Suppressor macrophage treated with lipopolysaccharide for 1 hour (primary cell): Measurements from ENCODE around the gene FILIP1L.

ENCODE experiments used
- DNase-seq, 3 donors: peaks; one replicate each; pipeline ENCODE4 v3.0.0-alpha.2; 2020 to 2022

FILIP1L gene

GRCh38 chr3:100124201-100124761, 10.0 kb upstream of the FILIP1L start:
- DNase-seq, result no peak

- no peak for DNase-seq
These were observed 8.8 kb upstream of the FILIP1L start for GRCh38 chr3:100123112-100123511.

GRCh38 chr3:100122321-100122720, 8.0 kb upstream of the FILIP1L start:
- DNase-seq, result no peak

DNA sequence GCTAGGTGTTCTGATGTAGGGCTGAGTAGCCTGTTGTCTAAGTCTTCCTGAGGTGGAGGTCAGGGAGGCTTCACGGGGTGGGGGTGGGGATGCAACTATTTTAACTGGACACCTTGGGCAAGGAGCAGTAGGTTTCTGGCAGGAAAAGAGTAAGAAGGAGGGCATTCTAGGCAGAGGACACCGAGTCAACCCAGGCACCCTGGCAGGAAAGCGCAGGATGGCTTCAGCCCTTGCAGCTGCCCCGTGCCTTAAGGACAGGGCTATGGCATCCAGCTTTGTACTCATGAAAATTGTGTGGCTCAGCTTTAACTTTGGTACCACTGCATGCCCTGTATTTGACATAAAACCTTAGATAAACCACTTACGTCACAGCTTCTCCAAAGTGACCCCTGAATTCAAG, 6.4 kb upstream of the FILIP1L start:
- no peak for DNase-seq

- DNase-seq, result no peak
These were observed 5.7 kb upstream of the FILIP1L start for GRCh38 chr3:100120012-100120411.

DNA sequence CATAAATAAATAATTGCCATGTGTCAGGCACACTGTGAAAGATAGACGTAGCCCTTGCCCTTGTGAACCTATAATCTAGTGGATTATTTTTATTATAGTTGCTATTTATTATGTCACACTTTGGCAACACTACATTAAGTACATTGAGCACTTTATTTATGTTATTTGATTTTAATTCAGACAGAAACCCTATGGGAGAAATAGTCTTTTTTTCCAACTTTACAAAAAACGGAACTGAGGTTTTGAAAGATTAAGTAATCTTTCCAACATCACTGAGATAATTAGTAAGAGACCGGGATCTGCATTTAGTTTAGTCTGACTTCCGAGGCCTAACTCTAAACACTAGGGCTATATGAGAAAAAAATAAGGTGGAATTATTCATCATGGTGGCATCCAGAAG, 2.8 kb upstream of the FILIP1L start:
- DNase-seq, result no peak

DNA sequence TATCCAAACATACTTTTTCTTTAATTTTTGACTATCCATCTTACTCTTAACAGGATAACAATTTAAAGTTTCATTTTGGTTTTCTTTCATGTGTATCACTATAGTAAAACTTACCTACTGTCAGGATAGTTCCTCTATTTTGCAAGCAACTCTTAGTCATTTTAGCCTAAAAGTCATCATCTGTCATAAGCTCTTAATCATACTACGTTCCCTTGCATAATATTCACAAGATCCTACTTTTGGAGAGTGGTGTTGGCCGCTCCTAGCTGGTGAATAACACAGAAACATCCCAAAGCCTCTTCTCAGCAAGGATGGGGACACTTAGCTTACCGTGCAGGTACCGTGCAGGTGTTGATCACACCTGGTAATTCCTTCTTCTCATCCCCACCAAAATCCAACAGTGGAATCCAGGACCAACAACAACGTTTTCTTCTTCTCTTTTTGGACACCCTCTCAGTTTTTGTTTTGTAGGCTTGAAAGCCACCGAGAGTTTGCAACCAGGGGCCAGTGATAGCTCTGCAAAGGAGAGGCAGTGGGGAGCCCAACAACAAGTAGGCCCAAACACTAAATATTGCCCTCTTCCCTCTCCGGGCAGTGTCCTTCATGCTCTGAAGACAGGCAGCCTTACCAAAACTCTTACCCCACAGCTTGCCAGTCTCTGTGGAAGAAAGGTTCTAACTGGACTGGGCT, 433 bp downstream of the FILIP1L start:
- peak; percentile 23 to 64 (median 63) for DNase-seq

DNA sequence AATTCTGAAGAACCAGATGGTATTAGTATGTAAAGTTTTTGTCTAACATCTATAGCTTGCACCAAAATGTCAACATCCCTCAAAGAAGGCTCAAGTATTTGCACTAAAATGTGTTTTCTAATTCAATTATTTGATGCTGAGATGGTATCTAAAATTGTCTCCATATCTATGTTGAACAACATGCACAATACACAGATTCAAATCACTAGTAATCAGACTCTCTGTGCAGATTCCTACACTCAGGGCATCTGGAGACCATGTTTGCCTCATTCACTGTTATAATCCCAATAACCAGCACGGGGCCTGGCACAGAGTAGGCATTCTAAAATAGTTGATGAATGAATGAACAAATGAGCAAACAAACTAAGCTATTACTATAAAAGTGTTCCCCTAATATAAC, 2.6 kb downstream of the FILIP1L start:
- DNase-seq, result no peak

DNA sequence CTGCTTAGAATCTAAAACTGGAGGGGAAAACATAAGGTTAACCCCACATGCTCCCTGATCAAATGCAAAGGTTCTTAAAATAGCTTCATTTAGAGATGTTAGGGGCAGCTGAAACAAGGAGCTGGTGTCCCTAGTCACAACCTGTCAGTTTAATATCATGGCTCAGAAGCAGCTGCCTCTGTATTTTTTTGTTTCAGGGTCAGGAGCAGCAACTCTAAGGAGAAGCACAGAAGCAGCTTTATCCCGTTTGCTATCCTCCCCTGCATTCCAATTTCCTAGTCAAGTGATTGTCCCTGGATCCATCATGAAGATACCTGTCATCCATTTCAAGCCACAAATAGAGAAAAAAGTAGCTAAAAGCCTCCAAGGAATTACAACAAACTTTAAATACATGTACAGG, 4.1 kb downstream of the FILIP1L start:
- no peak for DNase-seq

GRCh38 chr3:100108464-100109079, 5.7 kb downstream of the FILIP1L start:
- no peak for DNase-seq

- DNase-seq, result no peak
These were observed 7.0 kb downstream of the FILIP1L start for GRCh38 chr3:100107221-100107814.

DNA sequence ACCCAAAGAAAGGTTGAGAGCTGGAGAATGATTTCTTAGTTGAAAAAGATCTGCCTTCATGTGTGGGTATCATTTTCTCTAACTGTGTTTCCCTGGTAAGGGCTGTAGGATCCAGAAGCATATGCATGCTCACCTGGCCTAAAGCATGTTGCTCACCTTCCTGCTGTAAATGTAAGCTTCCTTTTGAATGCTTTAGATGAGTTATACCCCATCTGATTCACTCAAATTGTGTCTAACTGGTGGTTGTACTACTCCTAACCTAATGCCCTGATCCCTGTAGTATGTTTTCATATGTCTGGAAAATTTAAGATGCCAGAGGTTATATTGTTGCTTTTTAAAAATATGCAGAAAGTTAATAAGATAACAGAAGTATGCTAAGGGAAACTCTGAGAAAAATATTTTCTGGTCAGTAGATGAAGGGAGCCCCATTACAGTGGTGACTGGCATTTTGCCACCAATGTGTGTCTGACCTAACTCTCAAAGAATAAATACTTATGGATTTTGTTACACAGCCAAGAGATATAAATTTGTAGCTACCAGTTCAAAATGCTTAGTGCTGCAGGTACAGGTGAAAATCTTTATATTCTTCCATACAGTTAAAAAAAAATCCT, 7.7 kb downstream of the FILIP1L start:
- no peak for DNase-seq

DNA sequence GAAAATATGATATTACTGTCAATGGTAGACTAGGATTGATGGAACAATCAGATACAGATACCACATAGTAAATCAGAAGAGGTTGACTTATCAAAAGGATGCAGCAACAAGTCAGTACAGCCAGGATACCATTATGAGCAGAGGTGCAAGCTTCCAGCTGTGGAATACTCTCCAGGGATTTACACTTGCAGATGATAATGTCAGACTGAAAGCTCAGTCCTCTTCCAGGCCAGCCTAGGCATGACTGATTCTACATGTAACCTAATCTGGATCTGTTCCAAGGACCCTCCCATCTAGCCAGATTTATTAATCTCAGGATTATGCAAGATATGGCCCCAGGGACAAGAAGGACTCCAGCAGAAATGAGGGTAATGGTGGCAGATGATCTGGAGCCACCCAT, 8.2 kb downstream of the FILIP1L start:
- no peak for DNase-seq

GRCh38 chr3:100105501-100105900, 8.8 kb downstream of the FILIP1L start:
- peak in 1 of 3 donors; percentile 3 for DNase-seq

GRCh38 chr3:100104817-100105413, 9.4 kb downstream of the FILIP1L start:
- DNase-seq, result no peak

GRCh38 chr3:100104442-100104798, 9.9 kb downstream of the FILIP1L start:
- no peak for DNase-seq

DNA sequence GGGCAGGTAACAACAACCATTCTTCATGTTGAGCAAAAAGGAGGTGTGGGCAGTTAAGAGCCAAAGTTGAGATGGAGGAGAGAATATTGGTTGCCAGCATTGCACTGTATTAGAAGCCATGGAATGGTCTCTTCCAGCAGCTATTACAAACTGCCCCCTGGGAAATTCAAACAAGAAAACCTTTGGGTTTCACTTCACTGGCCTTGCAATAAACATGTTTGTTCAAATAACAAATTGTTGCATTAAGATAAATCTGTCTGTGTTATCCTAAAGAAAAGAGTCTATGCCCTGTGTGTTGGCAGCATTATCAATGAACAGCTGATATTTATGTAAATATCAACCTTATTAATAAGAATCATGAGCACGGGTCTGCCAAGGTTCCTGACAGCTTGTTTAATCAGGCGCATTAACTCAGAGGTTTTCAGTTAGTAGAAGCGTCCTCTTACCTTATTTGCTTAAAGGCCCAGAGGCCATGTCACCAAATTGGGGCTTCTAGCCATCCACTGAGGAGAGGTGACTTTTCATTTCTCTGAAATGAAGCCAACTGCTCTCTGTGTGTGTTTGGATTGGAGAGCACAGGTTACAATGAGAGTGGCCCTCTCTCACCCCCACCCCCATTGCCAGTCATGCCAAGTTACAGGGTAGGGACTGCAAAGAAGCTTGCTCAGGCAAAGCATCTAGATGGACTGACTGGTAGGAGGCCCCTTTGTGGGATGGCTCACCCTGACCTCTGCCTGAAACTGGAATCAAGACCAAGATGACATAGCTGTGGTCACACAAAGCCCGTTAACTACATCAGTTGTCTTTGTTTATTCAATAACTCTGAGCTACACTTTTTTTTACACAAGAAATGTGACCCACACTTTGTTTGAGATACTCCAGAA, 10.5 kb downstream of the FILIP1L start:
- DNase-seq, result no peak

DNA sequence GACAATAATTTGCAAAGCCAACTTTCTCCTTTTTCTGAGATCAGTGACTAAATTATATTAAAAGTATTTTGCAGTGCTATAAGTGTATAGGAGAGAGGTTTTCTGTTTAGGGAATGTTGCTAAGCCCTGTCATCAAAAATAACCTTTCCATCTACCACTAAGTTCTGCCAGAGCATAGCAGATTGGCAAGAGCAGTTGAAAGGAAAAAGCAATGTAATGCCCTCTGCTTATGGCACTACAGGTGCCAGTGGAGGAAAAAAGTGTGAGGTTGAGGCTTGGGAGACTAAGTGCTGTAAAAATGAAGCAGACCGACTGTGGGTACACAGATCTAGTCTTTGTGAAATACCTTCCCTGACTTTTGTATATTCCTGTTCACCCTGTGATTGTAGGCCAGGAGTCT, 11.5 kb downstream of the FILIP1L start:
- DNase-seq, result no peak

GRCh38 chr3:100100425-100100824, 13.9 kb downstream of the FILIP1L start:
- no peak for DNase-seq

DNA sequence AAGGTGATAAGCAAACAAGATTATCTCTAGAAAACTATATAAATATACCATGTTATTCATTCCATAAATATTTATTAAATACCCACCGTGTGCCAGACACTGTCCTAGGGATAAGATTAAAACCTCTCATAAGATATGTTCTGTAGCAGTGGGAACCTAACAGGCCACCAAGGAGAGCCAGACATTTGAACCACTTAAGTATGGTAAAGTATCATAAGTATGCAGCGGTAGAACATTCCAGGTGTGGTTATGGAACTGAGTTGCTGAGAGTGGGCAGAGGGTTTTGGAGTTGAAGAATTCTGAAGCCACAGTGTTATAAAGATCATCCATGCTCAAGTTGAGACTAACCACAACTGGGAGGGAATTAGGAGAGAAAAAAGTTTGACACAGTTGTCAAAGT, 14.7 kb downstream of the FILIP1L start:
- DNase-seq, result no peak

GRCh38 chr3:100098784-100099070, 15.6 kb downstream of the FILIP1L start:
- no peak for DNase-seq

GRCh38 chr3:100097919-100098783, 16.1 kb downstream of the FILIP1L start:
- DNase-seq, result no peak
